ENCODE measurements around the gene P2RY12. TPM values are rescaled to one million over a fixed set of nuclear protein-coding genes. Genes with fewer than 3 reads are reported as not detected.

P2RY12 gene
- total and polyA plus RNA-seq, 9 of the 15 experiments (the other 6 are each of a cell fraction or from before 2014, with no cell fraction given): not detected

DNA sequence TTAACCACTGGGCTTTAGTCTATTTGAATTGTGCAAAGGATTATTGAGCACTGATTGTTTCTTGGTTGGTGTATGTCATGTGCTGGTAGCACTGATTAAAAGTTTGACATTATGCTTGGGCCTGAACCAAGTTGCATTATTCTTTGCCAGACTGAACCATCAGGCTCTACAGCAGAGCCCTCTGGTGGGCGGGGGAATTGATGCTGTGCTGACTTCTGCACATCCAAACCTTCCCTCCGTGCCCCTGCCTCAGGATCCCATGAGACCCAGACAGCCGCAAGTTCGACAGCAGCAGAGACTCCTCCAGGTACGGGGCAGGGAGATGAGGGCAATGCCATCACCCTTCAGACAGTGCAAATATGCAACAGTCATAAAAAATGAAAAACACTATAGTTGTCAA is 28.4 kb upstream of the P2RY12 start:
- CTCF ChIA-PET (ENCODE audit: low intra/inter-chr PET ratio): no interaction called here
- H3K9me1 ChIP-seq (ENCODE audit: control insufficient read depth, insufficient read depth, low read length): no peaks in the 10 kb centered on the region
- ATAC-seq (no peak), DNase-seq (ENCODE audit: extremely low read depth in 1 of 4, low spot score in 3 of 4) (no peak), FAIRE-seq (no peak)
- TF ChIP-seq CTCF (IDR thresholded peaks at IDR 0.05 in 2 of 3, conservative IDR thresholded peaks at IDR 0.05 in 1 of 3; ENCODE audit: insufficient read depth in 2 of 3, low read depth in 1 of 3, low read length in 3 of 3) (0 out of 6 replicates have a peak, but pooled peaks of 1 of the 3 experiments have one; percentile 9), ZBTB34 (CRISPR knock-in tag; IDR thresholded peaks at IDR 0.05) (no peak)
- H3K9ac ChIP-seq (ENCODE audit: insufficient read depth in 1 of 2, low read depth in 2 of 2, low read length in 2 of 2): no peak overlapping the region
- no TSS peak for BruUV-seq (replicated peaks)
- no peaks in the 10 kb centered on the region for H4K20me1 ChIP-seq (replicated peaks; ENCODE audit: control insufficient read depth, insufficient read depth, low read length)
- no peaks in the 10 kb centered on the region for H3K36me3 ChIP-seq (ENCODE audit: control insufficient read depth, insufficient read depth, low read length)
- POLR2A ChIA-PET: interaction anchor here (1.5 kb wide), 1 partner anchor 14 kb away, joined by 3 read pairs; no protein-coding TSS in a partner anchor
- no peaks in the 10 kb centered on the region for H3K4me1 ChIP-seq (replicated peaks in 1 of 2; ENCODE audit: control insufficient read depth in 2 of 2, insufficient read depth in 2 of 2, low read length in 2 of 2)
- in situ Hi-C loops (cut with MboI) (no loop called here), intact Hi-C loops (cut with micrococcal nuclease) (no loop called here)
- H3K27me3 ChIP-seq (ENCODE audit: control insufficient read depth in 2 of 2, insufficient read depth in 2 of 2, low read length in 2 of 2): peaks cover 0 to 5% of the 10 kb centered on the region in 2 experiments; a peak in 2 of 5 replicates
- WGBS (ENCODE audit: insufficient coverage, low coverage, missing lambda C conversion rate): 0% methylated on average over 5 of the region's 5 CpGs
- H3K79me2 ChIP-seq (ENCODE audit: control insufficient read depth, insufficient read depth, low read length): no peaks in the 10 kb centered on the region
- no peak overlapping the region for H3K4me3 ChIP-seq
- no peak overlapping the region for H3K4me2 ChIP-seq (ENCODE audit: insufficient read depth, low read length)
- no peaks in the 10 kb centered on the region; the same call in 1 of the 2 replicates for H3K9me3 ChIP-seq (replicated peaks; ENCODE audit: control insufficient read depth, insufficient read depth, low read depth, low read length)
- H3K27ac ChIP-seq (ENCODE audit: extremely low read depth, low read depth, low read length): no peak overlapping the region
- no peak overlapping the region for H2AFZ ChIP-seq (ENCODE audit: low read depth, low read length)

All from K562 (cell line).